ENCODE data around the gene CZIB.

Gene CZIB

GRCh38 chr1:53220171-53220961 lies at the start of gene CZIB:
CZIB (minus strand) TSS chr1:53220634; CDS start chr1:53220575, 59 bp downstream.
- H3K4me1 ChIP-seq (ENCODE audit: control insufficient read depth, insufficient read depth, low read length) = peaks cover 14% of the 10 kb centered on the region
- DNase-seq (ENCODE audit: low read depth) = peak; percentile 96
- H3K36me3 ChIP-seq (ENCODE audit: control insufficient read depth, insufficient read depth, low read length, severe bottlenecking) = peaks cover 12% of the 10 kb centered on the region
- H3K9ac ChIP-seq (ENCODE audit: low read length) = peak within 1 kb of the TSS; percentile 95
- peak within 1 kb of the TSS; percentile 91 for H3K4me3 ChIP-seq (ENCODE audit: low read length)
- no peaks in the 10 kb centered on the region for H3K9me3 ChIP-seq (ENCODE audit: control insufficient read depth, low read length)
- H3K27me3 ChIP-seq (replicated peaks; ENCODE audit: control insufficient read depth, insufficient read depth, low read length) = no peaks in the 10 kb centered on the region

- no peak overlapping the region for H3K9ac ChIP-seq (ENCODE audit: low read length)
- H3K36me3 ChIP-seq (ENCODE audit: control insufficient read depth, insufficient read depth, low read length, severe bottlenecking) = peaks cover 3% of the 10 kb centered on the region
Measured at GRCh38 chr1:53270107-53270506, 49.7 kb upstream of the CZIB start.

GRCh38 chr1:53267761-53268160 lies 47.3 kb upstream of the CZIB start:
- Histone ChIP-seq H3K9me3 (ENCODE audit: control insufficient read depth, low read length) (no peaks in the 10 kb centered on the region), H3K36me3 (ENCODE audit: control insufficient read depth, insufficient read depth, low read length, severe bottlenecking) (peaks cover 12% of the 10 kb centered on the region), H3K27me3 (replicated peaks; ENCODE audit: control insufficient read depth, insufficient read depth, low read length) (no peaks in the 10 kb centered on the region), H3K9ac (ENCODE audit: low read length) (no peak overlapping the region), H3K4me1 (ENCODE audit: control insufficient read depth, insufficient read depth, low read length) (no peaks in the 10 kb centered on the region), H3K4me3 (ENCODE audit: low read length) (no peak overlapping the region)
- DNase-seq (ENCODE audit: low read depth) = no peak

More at GRCh38 chr1:53270107-53270506, 49.7 kb upstream of the CZIB start:
- H3K27me3 ChIP-seq (replicated peaks; ENCODE audit: control insufficient read depth, insufficient read depth, low read length) = no peaks in the 10 kb centered on the region
- DNase-seq (ENCODE audit: low read depth) = no peak
- no peak overlapping the region for H3K4me3 ChIP-seq (ENCODE audit: low read length)
- H3K4me1 ChIP-seq (ENCODE audit: control insufficient read depth, insufficient read depth, low read length) = no peaks in the 10 kb centered on the region
- no peaks in the 10 kb centered on the region for H3K9me3 ChIP-seq (ENCODE audit: control insufficient read depth, low read length)

GRCh38 chr1:53266038-53266437 lies 45.6 kb upstream of the CZIB start:
- Histone ChIP-seq H3K9ac (ENCODE audit: low read length) (no peak overlapping the region), H3K9me3 (ENCODE audit: control insufficient read depth, low read length) (no peaks in the 10 kb centered on the region), H3K4me1 (ENCODE audit: control insufficient read depth, insufficient read depth, low read length) (no peaks in the 10 kb centered on the region), H3K4me3 (ENCODE audit: low read length) (no peak overlapping the region), H3K27me3 (replicated peaks; ENCODE audit: control insufficient read depth, insufficient read depth, low read length) (no peaks in the 10 kb centered on the region), H3K36me3 (ENCODE audit: control insufficient read depth, insufficient read depth, low read length, severe bottlenecking) (peaks cover 25% of the 10 kb centered on the region)
- no peak for DNase-seq (ENCODE audit: low read depth)

GRCh38 chr1:53265581-53265980 lies 45.1 kb upstream of the CZIB start:
- H3K27me3 ChIP-seq (replicated peaks; ENCODE audit: control insufficient read depth, insufficient read depth, low read length) = no peaks in the 10 kb centered on the region
- peaks cover 26% of the 10 kb centered on the region for H3K36me3 ChIP-seq (ENCODE audit: control insufficient read depth, insufficient read depth, low read length, severe bottlenecking)
- no peaks in the 10 kb centered on the region for H3K9me3 ChIP-seq (ENCODE audit: control insufficient read depth, low read length)
- DNase-seq (ENCODE audit: low read depth) = no peak
- H3K4me1 ChIP-seq (ENCODE audit: control insufficient read depth, insufficient read depth, low read length) = no peaks in the 10 kb centered on the region
- no peak overlapping the region for H3K9ac ChIP-seq (ENCODE audit: low read length)
- H3K4me3 ChIP-seq (ENCODE audit: low read length) = no peak overlapping the region

- Histone ChIP-seq H3K36me3 (ENCODE audit: control insufficient read depth, insufficient read depth, low read length, severe bottlenecking) (peaks cover 31% of the 10 kb centered on the region), H3K9me3 (ENCODE audit: control insufficient read depth, low read length) (no peaks in the 10 kb centered on the region), H3K9ac (ENCODE audit: low read length) (no peak overlapping the region), H3K4me1 (ENCODE audit: control insufficient read depth, insufficient read depth, low read length) (no peaks in the 10 kb centered on the region), H3K27me3 (replicated peaks; ENCODE audit: control insufficient read depth, insufficient read depth, low read length) (no peaks in the 10 kb centered on the region), H3K4me3 (ENCODE audit: low read length) (no peak overlapping the region)
- DNase-seq (ENCODE audit: low read depth) = no peak
Measured at GRCh38 chr1:53264048-53264447, 43.6 kb upstream of the CZIB start.

- no peak overlapping the region for H3K9ac ChIP-seq (ENCODE audit: low read length)
- no peaks in the 10 kb centered on the region for H3K4me1 ChIP-seq (ENCODE audit: control insufficient read depth, insufficient read depth, low read length)
- H3K4me3 ChIP-seq (ENCODE audit: low read length) = no peak overlapping the region
- peaks cover 31% of the 10 kb centered on the region for H3K36me3 ChIP-seq (ENCODE audit: control insufficient read depth, insufficient read depth, low read length, severe bottlenecking)
- H3K27me3 ChIP-seq (replicated peaks; ENCODE audit: control insufficient read depth, insufficient read depth, low read length) = no peaks in the 10 kb centered on the region
- DNase-seq (ENCODE audit: low read depth) = no peak
- H3K9me3 ChIP-seq (ENCODE audit: control insufficient read depth, low read length) = no peaks in the 10 kb centered on the region
Measured at GRCh38 chr1:53262000-53262399, 41.6 kb upstream of the CZIB start.

- no peak for DNase-seq (ENCODE audit: low read depth)
- no peaks in the 10 kb centered on the region for H3K9me3 ChIP-seq (ENCODE audit: control insufficient read depth, low read length)
- H3K4me1 ChIP-seq (ENCODE audit: control insufficient read depth, insufficient read depth, low read length) = no peaks in the 10 kb centered on the region
- peaks cover 31% of the 10 kb centered on the region for H3K36me3 ChIP-seq (ENCODE audit: control insufficient read depth, insufficient read depth, low read length, severe bottlenecking)
- H3K4me3 ChIP-seq (ENCODE audit: low read length) = no peak overlapping the region
- H3K27me3 ChIP-seq (replicated peaks; ENCODE audit: control insufficient read depth, insufficient read depth, low read length) = no peaks in the 10 kb centered on the region
- H3K9ac ChIP-seq (ENCODE audit: low read length) = no peak overlapping the region
Measured at GRCh38 chr1:53260631-53261247, 40.3 kb upstream of the CZIB start.

- DNase-seq (ENCODE audit: low read depth) = no peak
- Histone ChIP-seq H3K9me3 (ENCODE audit: control insufficient read depth, low read length) (no peaks in the 10 kb centered on the region), H3K4me3 (ENCODE audit: low read length) (no peak overlapping the region), H3K27me3 (replicated peaks; ENCODE audit: control insufficient read depth, insufficient read depth, low read length) (no peaks in the 10 kb centered on the region), H3K4me1 (ENCODE audit: control insufficient read depth, insufficient read depth, low read length) (peaks cover 5% of the 10 kb centered on the region), H3K36me3 (ENCODE audit: control insufficient read depth, insufficient read depth, low read length, severe bottlenecking) (peaks cover 31% of the 10 kb centered on the region), H3K9ac (ENCODE audit: low read length) (no peak overlapping the region)
Measured at GRCh38 chr1:53259932-53260331, 39.5 kb upstream of the CZIB start.

GRCh38 chr1:53258216-53258615 lies 37.8 kb upstream of the CZIB start:
- DNase-seq (ENCODE audit: low read depth) = no peak
- H3K9me3 ChIP-seq (ENCODE audit: control insufficient read depth, low read length) = no peaks in the 10 kb centered on the region
- peaks cover 20% of the 10 kb centered on the region for H3K4me1 ChIP-seq (ENCODE audit: control insufficient read depth, insufficient read depth, low read length)
- no peak overlapping the region for H3K4me3 ChIP-seq (ENCODE audit: low read length)
- H3K27me3 ChIP-seq (replicated peaks; ENCODE audit: control insufficient read depth, insufficient read depth, low read length) = no peaks in the 10 kb centered on the region
- H3K36me3 ChIP-seq (ENCODE audit: control insufficient read depth, insufficient read depth, low read length, severe bottlenecking) = peaks cover 25% of the 10 kb centered on the region
- H3K9ac ChIP-seq (ENCODE audit: low read length) = no peak overlapping the region

- Histone ChIP-seq H3K4me3 (ENCODE audit: low read length) (no peak overlapping the region), H3K4me1 (ENCODE audit: control insufficient read depth, insufficient read depth, low read length) (peaks cover 20% of the 10 kb centered on the region), H3K27me3 (replicated peaks; ENCODE audit: control insufficient read depth, insufficient read depth, low read length) (no peaks in the 10 kb centered on the region), H3K9me3 (ENCODE audit: control insufficient read depth, low read length) (no peaks in the 10 kb centered on the region), H3K9ac (ENCODE audit: low read length) (no peak overlapping the region), H3K36me3 (ENCODE audit: control insufficient read depth, insufficient read depth, low read length, severe bottlenecking) (peaks cover 21% of the 10 kb centered on the region)
- no peak for DNase-seq (ENCODE audit: low read depth)
Measured at GRCh38 chr1:53257454-53258081, 37.1 kb upstream of the CZIB start.
